Amniotic epithelial cell (primary cell): ENCODE data around the gene TSPO.
"Not testable (repeated sequence)": the region's sequence is repeated elsewhere in the genome, so short reads cannot be mapped to it uniquely, and the experiment has no call there.

Source experiments
- DNase-seq: peaks from one replicate; pipeline ENCODE4 v3.0.0-alpha.2; 2010; ENCODE audit warnings: low read depth

The TSPO gene

GRCh38 chr22:43151251-43152002, at the start of gene TSPO:
TSS of gene TSPO (plus strand) at chr22:43151559. CDS start at chr22:43159239, 7,680 bp downstream.
- no peak for DNase-seq

- DNase-seq, result peak; percentile 67
Measured at GRCh38 chr22:43104056-43104625, 47.2 kb upstream of the TSPO start.

- DNase-seq, result not testable (repeated sequence)
Measured at GRCh38 chr22:43104950-43105349, 46.4 kb upstream of the TSPO start.

GRCh38 chr22:43106302-43106701, 45.1 kb upstream of the TSPO start:
- no peak for DNase-seq

- DNase-seq, result no peak
Measured at GRCh38 chr22:43109511-43109910, 41.8 kb upstream of the TSPO start.

- no peak for DNase-seq
Measured at GRCh38 chr22:43109921-43110443, 41.4 kb upstream of the TSPO start.

GRCh38 chr22:43110444-43110926, 40.9 kb upstream of the TSPO start, which contains the start of gene BIK:
TSS of gene BIK (plus strand) at chr22:43110750. CDS start at chr22:43124023, 13,273 bp downstream.
- DNase-seq, result peak; percentile 40

- DNase-seq, result no peak
Measured at GRCh38 chr22:43110927-43111623, 40.3 kb upstream of the TSPO start.

- no peak for DNase-seq
Measured at GRCh38 chr22:43113526-43114251, 37.7 kb upstream of the TSPO start.

- DNase-seq, result no peak
Measured at GRCh38 chr22:43114958-43115357, 36.4 kb upstream of the TSPO start.

- DNase-seq, result no peak
Measured at GRCh38 chr22:43116932-43117331, 34.4 kb upstream of the TSPO start.

- no peak for DNase-seq
Measured at GRCh38 chr22:43118024-43118849, 33.1 kb upstream of the TSPO start.

GRCh38 chr22:43118953-43119458, 32.4 kb upstream of the TSPO start:
- peak; percentile 5 for DNase-seq

- peak; percentile 85 for DNase-seq
Measured at GRCh38 chr22:43126501-43127165, 24.7 kb upstream of the TSPO start.

GRCh38 chr22:43127166-43127908, 24.0 kb upstream of the TSPO start:
- no peak for DNase-seq

- DNase-seq, result no peak
Measured at GRCh38 chr22:43128116-43128515, 23.2 kb upstream of the TSPO start.

GRCh38 chr22:43128928-43129424, 22.4 kb upstream of the TSPO start:
- no peak for DNase-seq

- DNase-seq, result no peak
Measured at GRCh38 chr22:43129426-43130425, 21.6 kb upstream of the TSPO start.
